A549 (cell line): ENCODE results near the gene GPR21.

ENCODE experiments used
- CEBPB ChIP-seq, 2 experiments: fragments of >200 bp in 1 of 2; sonication (Bioruptor Twin) in 1 of 2; formaldehyde crosslinking in 1 of 2; IDR thresholded peaks; 2 replicates each; pipeline ENCODE4 v1.6.1; 2012 to 2016
- CTCF ChIP-seq: fragments of >200 bp; sonication (Bioruptor Twin); formaldehyde crosslinking; IDR thresholded peaks from 3 replicates; pipeline ENCODE4 v1.5.1; 2016
- MAZ ChIP-seq: fragments of 150-350 bp; IDR thresholded peaks from 2 replicates; pipeline ENCODE4 v1.6.1; 2014; ENCODE audit warnings: antibody characterized with exemption, low read depth, low read length, borderline replicate concordance
- NR3C1 ChIP-seq: fragments of >200 bp; sonication (Bioruptor Twin); formaldehyde crosslinking; IDR thresholded peaks from 3 replicates; pipeline ENCODE4 v1.6.1; 2017
- POLR2A ChIP-seq: IDR thresholded peaks from 2 replicates; pipeline ENCODE4 v1.6.1; 2012; ENCODE audit warnings: mild to moderate bottlenecking, low read length
- POLR2AphosphoS2 ChIP-seq: conservative IDR thresholded peaks from 2 replicates; pipeline ENCODE4 v1.6.1; 2012; ENCODE audit warnings: low read length, improper control_type of control experiment, inconsistent platforms
- RCOR1 ChIP-seq: fragments of 150-350 bp; IDR thresholded peaks from 2 replicates; pipeline ENCODE4 v1.6.1; 2014; ENCODE audit warnings: antibody characterized with exemption, low read length, low read depth
- USF2 ChIP-seq: fragments of 450-650 bp; IDR thresholded peaks from 2 replicates; pipeline ENCODE4 v1.6.1; 2014; ENCODE audit warnings: antibody characterized with exemption

GRCh38 chr9:123028136-123028535 lies 5.3 kb upstream of the GPR21 start:
- TF ChIP-seq CTCF (no peak), NR3C1 (no peak), POLR2A (no peak), USF2 (no peak), MAZ (no peak), RCOR1 (no peak), CEBPB (IDR thresholded peaks at IDR 0.05) (no peak), POLR2AphosphoS2 (no peak)
